Measurements from ENCODE around the gene SPON2.

GRCh38 chr4:1210241-1210841, 38.0 kb upstream of the SPON2 start:
- TF ChIP-seq CTCF (IDR thresholded peaks at IDR 0.05) = no peak
- no peak for TF ChIP-seq SIN3A (IDR thresholded peaks at IDR 0.05; ENCODE audit: borderline replicate concordance, insufficient read depth, low read depth, low read length)
- TF ChIP-seq REST (IDR thresholded peaks at IDR 0.05; ENCODE audit: insufficient read depth in 1 of 2, low read depth in 2 of 2, low read length in 1 of 2) = no peak

Measured in Panc1 (cell line).